ENCODE data around the gene CMSS1. TPM values are rescaled to one million over a fixed set of nuclear protein-coding genes. Genes with fewer than 3 reads are reported as not detected.
"Not testable (repeated sequence)": the region's sequence is repeated elsewhere in the genome, so short reads cannot be mapped to it uniquely, and the experiment has no call there.

The CMSS1 gene
- total RNA-seq, 1 experiment from 2014 or later = 48.9 TPM

DNA sequence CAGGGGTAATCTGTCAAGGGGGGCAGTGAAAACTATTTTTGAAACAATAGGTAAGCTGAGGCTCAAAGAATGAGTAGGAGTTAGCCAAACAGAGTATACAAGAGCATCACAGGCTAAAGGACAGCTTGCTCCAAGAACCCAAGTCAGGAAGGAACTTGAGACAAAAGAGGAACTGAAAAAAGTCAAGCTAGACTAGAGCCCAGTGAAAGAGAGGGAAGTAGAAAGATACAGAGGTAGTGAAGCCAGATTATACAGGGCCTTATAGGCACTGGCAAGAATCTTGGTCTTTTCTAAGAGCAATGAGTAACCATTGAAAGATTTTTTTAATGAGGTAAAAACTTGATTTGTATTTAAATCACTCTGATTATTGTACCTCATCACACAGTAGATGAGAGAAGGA is 226.7 kb downstream of the CMSS1 start:
- no peaks in the 10 kb centered on the region for H3K27me3 ChIP-seq
- DNase-seq = no peak
- H3K36me3 ChIP-seq = no peaks in the 10 kb centered on the region
- no peak overlapping the region for H3K4me3 ChIP-seq
- H3K9me3 ChIP-seq = no peaks in the 10 kb centered on the region

DNA sequence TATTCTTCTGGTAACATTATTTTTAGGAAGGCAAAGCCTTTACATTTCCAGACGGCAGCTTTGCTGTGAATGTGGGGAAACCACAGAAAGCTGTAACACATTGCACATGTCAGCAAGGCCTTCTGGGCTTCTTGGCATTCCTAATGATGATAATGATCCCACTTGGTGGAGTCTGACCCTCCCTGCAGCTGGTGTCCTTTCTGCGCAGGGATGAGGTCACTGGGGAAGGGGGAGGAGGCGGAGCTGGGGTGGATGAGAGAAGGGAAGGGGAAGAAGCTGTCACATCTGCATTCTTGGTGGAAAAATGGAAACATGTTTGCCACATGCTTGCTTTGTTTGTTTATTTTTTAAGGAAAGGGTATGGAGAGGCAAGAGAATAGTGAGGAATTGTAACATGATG is 228.0 kb downstream of the CMSS1 start:
- Histone ChIP-seq H3K27me3 (no peaks in the 10 kb centered on the region), H3K36me3 (no peaks in the 10 kb centered on the region), H3K4me3 (no peak overlapping the region), H3K9me3 (no peaks in the 10 kb centered on the region)
- DNase-seq = peak; percentile 66

DNA sequence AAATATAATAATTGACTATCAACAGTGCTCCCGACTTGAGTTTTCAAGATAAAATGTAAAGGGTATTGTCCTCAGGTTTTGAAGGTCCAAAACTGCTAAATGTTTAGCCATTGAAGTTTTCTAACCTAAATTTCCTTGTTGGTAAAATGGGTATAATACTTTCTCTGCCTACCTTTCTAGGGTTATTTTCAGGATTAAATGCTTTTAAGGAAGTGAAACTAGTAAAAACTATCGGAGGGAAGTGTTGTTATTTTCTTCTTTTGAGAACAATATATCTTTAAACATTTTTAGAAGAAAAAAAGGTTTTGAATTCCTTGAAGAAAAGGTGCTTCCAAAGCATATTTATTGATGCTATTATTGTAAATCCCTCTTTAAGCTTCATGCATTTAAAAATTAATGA is 229.3 kb downstream of the CMSS1 start:
- no peak for DNase-seq
- Histone ChIP-seq H3K36me3 (no peaks in the 10 kb centered on the region), H3K9me3 (no peaks in the 10 kb centered on the region), H3K4me3 (no peak overlapping the region), H3K27me3 (no peaks in the 10 kb centered on the region)

DNA sequence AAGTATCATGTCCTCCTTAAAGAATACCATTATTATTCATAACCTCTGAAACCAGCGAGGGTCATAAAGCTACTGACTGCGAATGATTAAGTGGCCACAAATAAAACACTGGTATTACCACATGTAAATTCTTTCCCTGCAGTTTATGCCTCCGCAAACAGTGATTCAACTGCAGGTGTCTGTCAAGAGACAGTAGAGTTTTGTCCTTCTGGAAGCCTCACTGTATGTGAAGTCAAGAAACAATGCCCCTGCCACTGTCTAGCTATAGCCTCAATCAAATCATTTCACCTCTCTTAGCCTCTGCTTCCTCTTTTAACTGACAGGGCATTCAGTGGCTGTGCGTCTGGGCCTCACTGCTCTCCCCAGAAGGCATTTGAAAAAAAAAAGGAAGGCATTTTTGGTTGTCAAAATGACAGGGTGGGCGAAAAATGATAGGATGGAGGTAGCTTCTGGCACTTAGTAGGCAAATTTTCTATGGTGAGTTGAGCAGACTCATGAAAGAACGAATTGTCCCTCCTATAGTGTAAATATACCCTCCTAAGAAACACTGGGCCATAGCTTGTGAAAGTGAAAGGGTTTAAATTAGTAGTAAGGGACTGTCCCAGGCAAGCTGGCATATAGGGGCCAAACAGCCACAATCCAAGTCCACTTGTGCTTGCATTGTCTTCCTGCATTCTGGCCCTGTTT is 229.9 kb downstream of the CMSS1 start:
- Histone ChIP-seq H3K9me3 (no peaks in the 10 kb centered on the region), H3K27me3 (no peaks in the 10 kb centered on the region), H3K36me3 (no peaks in the 10 kb centered on the region), H3K4me3 (no peak overlapping the region)
- DNase-seq = peak; percentile 56

DNA sequence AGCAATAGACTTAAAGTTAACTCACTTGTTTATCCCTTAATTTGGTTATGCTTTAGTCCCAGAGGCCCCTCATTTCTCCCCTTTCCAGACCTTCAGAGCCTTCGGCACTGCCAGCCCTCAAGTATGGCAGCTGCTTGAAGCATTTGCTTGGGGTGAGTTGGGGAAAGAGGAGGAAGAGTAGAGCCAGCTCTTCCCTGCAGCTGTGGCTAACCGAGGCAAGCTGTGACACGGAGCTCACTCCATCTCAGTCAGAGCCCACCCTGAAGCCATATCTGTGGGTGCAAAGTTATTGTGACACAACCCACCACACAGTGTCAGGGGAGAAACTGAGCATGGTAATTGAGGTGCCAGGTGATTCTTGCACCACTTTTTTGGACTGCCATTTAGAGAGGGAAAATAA is 230.6 kb downstream of the CMSS1 start:
- no peaks in the 10 kb centered on the region for H3K9me3 ChIP-seq
- H3K4me3 ChIP-seq = no peak overlapping the region
- no peaks in the 10 kb centered on the region for H3K27me3 ChIP-seq
- H3K36me3 ChIP-seq = no peaks in the 10 kb centered on the region
- DNase-seq = no peak

DNA sequence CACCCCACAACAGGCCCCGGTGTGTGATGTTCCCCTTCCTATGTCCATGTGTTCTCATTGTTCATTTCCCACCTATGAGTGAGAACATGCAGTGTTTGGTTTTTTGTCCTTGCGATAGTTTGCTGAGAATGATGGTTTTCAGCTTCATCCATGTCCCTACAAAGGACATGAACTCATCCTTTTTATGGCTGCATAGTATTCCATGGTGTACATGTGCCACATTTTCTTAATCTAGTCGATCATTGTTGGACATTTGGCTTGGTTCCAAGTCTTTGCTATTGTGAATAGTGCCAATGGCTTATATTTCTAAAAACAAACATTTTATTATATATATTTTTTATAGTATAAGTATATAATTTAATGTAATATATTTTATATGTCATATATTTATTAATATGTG is 233.9 kb downstream of the CMSS1 start:
- not testable (repeated sequence) for DNase-seq, H3K9me3 ChIP-seq, H3K4me3 ChIP-seq, H3K36me3 ChIP-seq, H3K27me3 ChIP-seq

DNA sequence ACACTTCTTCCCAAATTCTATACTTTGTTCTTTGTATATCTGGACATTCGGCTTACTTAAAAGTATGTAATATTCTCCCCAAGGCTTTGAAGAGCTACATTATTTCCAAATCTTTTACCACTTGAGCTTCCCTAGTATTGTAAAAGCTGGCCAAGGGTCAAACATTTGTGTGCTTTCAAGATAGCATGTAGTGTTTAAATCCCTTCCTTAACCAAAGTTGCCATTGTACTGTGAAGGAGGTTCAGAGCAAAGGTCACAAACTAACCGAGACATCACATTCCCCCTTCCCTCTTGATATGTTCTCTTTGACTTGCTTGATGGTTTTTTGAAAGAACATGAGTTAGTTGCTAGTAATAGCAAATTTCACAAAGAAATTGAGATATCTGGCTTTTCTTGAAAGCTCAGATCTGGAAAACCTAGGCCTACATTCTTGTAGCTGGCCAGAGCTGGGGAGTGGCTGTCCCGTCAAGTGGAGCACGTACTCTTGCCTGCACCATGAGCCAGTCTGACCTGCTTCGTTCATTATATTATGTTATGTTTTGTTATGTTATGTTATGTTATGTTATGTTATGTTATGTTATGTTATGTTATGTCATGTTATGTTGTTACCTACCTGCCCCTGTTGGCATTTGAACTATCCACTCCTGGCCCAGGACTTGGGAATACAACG is 236.4 kb downstream of the CMSS1 start:
- no peaks in the 10 kb centered on the region for H3K9me3 ChIP-seq
- no peaks in the 10 kb centered on the region for H3K36me3 ChIP-seq
- DNase-seq = no peak
- H3K4me3 ChIP-seq = no peak overlapping the region
- no peaks in the 10 kb centered on the region for H3K27me3 ChIP-seq

DNA sequence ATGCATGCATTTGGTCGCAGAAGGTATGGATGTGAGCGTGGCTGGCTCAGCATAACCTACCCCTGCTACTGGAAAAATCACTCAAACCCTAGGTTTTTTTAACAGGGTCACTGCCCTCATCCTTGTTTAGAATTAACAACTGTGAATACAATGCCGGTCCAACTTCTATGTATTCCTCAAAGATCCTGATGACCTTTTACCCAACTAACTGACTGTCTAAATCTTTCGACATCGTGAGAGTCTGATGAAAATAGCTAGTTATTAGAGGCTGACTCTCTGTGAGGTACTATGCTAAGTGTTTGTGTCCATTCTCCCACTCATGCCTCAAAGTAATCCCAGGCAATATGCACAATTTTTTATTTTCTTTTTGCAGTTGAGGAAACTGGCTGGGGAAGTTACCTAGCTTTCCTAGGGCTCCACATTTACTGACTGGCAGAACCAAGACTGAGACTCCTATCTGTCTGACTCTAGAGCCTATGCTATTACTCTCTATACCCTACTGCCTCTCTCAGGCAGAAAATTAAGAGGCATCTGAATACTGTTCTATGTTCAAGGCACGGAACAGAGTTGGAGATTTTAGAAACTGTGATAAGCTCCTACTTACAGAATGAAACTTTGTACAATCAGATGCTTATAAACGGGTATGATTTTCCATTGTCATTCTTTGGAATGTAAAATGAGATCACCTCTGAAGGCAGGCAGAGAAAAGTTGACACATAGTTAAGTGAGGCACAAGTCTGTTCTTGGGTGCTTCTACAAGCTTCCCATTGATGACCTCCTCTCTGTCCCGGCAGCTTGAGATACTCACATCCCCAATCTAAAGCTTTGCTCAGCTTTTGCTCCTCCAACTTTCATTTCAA is 240.3 kb downstream of the CMSS1 start:
- no peak for DNase-seq
- no peaks in the 10 kb centered on the region for H3K36me3 ChIP-seq
- no peaks in the 10 kb centered on the region for H3K27me3 ChIP-seq
- no peaks in the 10 kb centered on the region for H3K9me3 ChIP-seq
- H3K4me3 ChIP-seq = no peak overlapping the region

DNA sequence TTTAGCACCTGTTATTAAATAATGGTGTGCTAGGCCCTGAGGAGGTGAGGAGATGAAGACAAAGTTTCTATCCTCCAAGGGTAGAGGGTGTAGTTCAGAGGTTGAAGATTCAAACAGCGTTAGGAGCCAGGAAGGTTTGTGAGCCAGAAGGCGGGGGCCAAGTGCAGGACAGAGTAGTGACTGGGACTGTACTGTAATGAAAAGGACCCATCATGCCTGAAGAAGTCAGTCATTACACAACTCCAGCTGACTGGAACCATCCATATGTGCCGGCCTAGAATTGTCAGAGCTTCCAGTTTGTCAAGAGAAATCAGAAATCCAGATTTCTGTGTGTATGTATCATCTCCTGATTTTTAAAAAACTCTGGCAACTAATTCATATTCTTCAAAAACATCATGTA is 241.8 kb downstream of the CMSS1 start:
- no peak for DNase-seq
- H3K9me3 ChIP-seq = no peaks in the 10 kb centered on the region
- H3K4me3 ChIP-seq = no peak overlapping the region
- H3K36me3 ChIP-seq = no peaks in the 10 kb centered on the region
- H3K27me3 ChIP-seq = no peaks in the 10 kb centered on the region

DNA sequence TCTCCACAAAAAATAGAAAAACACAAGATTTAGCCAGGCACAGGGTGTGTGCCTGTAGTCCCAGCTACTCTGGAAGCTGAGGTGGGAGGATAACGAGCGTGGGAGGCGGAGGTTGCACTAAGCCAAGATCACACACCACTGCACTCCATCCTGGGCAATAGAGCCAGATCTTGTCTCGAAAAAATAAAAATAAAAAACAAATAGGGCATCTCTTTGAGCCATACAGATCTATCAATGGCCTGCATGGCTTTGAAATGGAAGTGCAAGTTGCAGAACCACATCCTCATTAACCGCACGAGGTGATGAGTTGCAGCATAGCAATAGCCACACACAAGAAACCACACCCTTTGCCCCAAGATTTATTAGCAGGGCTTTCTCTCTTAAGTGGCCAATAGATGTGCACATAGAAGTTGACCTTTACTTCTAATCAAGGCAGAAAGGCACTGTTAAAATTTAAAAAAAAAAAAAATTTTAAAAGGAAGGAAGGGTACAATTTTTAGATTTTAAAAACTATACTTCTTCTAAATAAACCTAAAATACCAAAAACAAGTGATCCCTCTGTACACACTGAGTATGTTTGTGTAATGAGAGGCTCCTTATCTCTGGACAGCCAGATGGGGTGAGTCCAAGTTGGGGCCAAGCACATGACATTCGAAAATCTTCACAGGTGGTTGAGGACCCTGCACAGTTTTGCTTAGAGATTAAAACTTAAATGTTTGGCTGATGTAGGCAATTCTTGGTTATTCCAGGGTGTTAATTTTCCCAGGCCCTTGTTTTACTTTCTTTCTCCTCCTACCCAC is 243.2 kb downstream of the CMSS1 start:
- no peak for DNase-seq
- H3K9me3 ChIP-seq = no peaks in the 10 kb centered on the region

DNA sequence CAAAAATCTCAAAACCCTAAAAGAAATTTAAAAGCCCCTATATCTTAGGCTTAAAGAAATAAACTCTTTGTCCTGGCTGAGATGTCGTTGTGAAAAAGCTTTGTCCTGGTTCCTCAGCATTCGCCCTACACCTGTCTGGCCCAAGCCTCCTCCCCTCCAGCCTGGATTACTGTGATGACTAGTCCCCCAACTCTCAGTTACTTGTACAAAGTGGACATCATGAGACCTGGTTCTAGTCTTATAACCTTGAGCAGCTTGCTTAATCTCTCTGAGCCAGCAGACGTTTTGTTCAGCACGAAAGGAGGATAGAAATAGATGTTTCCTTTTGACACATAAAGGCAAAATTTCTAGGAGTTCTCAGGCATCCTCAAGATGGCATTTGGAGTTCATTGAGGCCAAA is 245.0 kb downstream of the CMSS1 start:
- H3K4me3 ChIP-seq = no peak overlapping the region
- no peaks in the 10 kb centered on the region for H3K9me3 ChIP-seq
- DNase-seq = no peak
- H3K27me3 ChIP-seq = no peaks in the 10 kb centered on the region
- H3K36me3 ChIP-seq = no peaks in the 10 kb centered on the region

More for the DNA sequence above, 243.2 kb downstream of the CMSS1 start:
- Histone ChIP-seq H3K36me3 (no peaks in the 10 kb centered on the region), H3K27me3 (no peaks in the 10 kb centered on the region), H3K4me3 (no peak overlapping the region)

DNA sequence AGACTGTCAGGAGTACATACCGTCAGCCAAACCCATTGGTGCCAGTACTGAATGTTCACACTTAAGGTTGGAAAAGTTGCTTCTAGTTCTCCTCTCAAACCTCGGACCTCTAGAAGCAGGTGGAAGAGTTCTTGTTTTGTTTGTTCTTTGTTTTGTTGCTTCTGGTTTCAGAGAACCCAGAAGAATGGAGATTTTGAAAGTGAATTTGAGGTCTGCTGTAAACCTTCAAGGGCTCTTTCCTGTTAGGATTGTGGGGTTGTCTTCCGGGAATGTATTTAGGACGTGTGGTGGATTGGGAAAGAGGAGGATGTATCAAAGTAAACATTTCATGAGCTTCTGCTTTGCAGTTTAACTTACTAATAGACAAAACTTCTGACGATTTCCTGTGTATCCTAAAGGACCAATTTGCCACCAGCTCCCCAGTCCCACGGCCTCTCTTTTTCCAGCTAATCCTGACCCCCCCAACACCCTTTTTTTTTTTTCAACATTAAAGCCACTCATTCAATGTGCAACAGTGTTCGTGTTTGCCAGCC is 246.3 kb downstream of the CMSS1 start:
- Histone ChIP-seq H3K4me3 (no peak overlapping the region), H3K9me3 (no peaks in the 10 kb centered on the region), H3K36me3 (no peaks in the 10 kb centered on the region), H3K27me3 (no peaks in the 10 kb centered on the region)
- no peak for DNase-seq

DNA sequence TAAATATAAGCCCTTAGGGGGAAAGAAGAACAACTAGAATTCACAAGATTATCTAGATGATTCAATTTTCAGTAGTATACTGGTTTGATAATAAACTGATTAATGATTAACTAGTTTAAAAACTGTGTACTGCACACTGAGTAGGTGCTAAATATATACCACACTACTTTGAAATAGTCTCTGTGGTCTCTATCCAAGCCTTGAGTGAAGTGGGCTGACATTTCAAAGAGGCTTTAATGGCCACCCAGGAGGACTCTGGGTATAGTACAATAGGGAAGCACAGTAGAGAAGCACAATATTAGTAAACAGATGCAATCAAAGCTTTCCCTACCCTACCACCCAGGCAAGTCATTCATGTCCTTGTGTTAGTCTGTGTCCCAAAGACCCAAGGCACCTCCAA is 249.9 kb downstream of the CMSS1 start:
- Histone ChIP-seq H3K27me3 (no peaks in the 10 kb centered on the region), H3K9me3 (no peaks in the 10 kb centered on the region), H3K4me3 (no peak overlapping the region), H3K36me3 (no peaks in the 10 kb centered on the region)
- no peak for DNase-seq

DNA sequence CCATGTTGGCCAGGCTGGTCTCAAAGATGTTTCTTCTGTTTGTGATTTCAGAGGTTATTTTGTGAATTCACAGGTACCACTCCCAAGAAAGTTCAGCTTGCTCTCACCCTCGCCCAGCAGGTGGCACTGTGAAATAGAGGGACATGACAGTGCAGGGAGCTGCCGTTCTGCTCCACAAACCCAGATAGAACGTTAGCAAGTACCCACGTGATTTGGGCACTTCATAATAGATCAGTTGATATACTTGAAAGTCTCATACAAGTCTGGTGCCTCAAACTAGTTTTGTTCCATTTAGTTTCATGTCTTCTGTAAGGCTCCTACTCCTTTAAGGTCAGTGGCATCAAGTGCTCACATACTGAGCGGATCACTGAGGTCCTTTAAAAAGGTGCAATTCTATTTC is 251.2 kb downstream of the CMSS1 start:
- H3K36me3 ChIP-seq = no peaks in the 10 kb centered on the region
- no peaks in the 10 kb centered on the region for H3K27me3 ChIP-seq
- H3K4me3 ChIP-seq = no peak overlapping the region
- no peaks in the 10 kb centered on the region for H3K9me3 ChIP-seq
- DNase-seq = peak; percentile 70

DNA sequence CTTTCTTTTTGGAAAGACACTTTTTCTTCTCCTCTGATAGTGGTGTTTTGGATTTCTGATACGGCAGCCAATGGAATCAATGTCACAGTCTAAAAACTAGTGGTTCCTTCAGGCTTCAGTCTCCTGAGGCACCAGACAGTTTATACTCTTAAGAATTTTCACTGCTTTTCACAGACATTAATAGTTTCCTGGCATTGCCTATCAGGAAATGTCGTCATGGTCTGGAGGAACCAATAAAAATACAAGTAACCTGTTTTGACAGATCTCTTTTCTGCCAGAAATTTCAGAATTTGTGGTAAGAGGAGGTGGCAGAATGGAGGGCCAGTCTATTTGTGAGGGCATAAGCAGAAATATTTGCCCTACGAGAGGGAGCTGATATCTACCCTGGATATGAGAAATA is 251.8 kb downstream of the CMSS1 start:
- no peak for DNase-seq
- Histone ChIP-seq H3K27me3 (no peaks in the 10 kb centered on the region), H3K36me3 (no peaks in the 10 kb centered on the region), H3K9me3 (no peaks in the 10 kb centered on the region), H3K4me3 (no peak overlapping the region)

DNA sequence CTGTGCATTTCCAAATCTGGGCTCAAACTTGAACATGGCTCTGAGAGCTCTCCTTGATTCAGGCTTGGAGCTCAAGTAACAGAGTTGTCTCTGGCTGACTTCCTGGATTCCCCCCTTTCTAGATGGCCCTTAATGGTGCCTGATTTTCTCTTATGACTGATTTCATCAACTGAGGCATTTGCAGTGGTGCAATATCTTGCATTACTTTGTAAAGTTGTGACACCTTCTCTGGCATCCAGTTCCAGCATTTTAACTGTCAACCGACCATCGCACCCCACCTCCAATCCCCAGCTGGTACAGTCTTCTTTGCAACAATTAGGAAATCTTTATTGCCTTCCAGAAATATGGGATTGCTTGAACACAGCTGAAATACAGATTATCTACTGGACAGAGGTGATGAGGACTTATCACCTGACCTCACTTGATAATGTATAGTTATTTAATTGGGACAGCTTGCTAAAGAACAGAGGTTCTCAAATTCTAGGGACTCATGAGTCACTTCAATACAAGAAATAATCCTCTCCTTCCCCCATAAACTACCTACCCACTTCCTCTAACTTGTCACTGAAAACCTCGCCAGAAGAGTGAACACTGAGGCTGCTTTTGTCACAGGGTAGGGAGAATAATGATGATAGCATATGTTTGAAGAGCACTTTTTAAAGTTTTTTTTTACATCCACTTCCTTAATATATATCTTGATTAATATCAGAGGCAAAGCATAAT is 254.8 kb downstream of the CMSS1 start:
- DNase-seq = no peak
- no peaks in the 10 kb centered on the region for H3K9me3 ChIP-seq
- H3K27me3 ChIP-seq = no peaks in the 10 kb centered on the region
- H3K4me3 ChIP-seq = no peak overlapping the region
- no peaks in the 10 kb centered on the region; the same call in 1 of the 2 replicates for H3K36me3 ChIP-seq

Data from MG63 (cell line).